H9 (cell line): ENCODE results near the gene ARVCF. TPM values are rescaled to one million over a fixed set of nuclear protein-coding genes. Genes with fewer than 3 reads are reported as not detected.

Experiments used
- DNase-seq: peaks from one replicate; pipeline ENCODE4 v3.0.0-alpha.2; 2017
- H2AFZ ChIP-seq: one replicate; pipeline ENCODE4 v1.6.1; 2013; ENCODE audit warnings: mild to moderate bottlenecking, low read length, control low read depth, moderate library complexity
- H2AK5ac ChIP-seq: 2 replicates; pipeline ENCODE4 v1.6.1; 2013; ENCODE audit warnings: low read length, control low read depth, mixed read lengths; ENCODE audit not compliant: insufficient read length
- H2BK120ac ChIP-seq: one replicate; pipeline ENCODE4 v1.6.1; 2013; ENCODE audit warnings: low read depth, mild to moderate bottlenecking, low read length, control low read depth, inconsistent platforms; ENCODE audit not compliant: poor library complexity, severe bottlenecking
- H2BK12ac ChIP-seq: 2 replicates; pipeline ENCODE4 v1.6.1; 2013; ENCODE audit warnings: low read length, control low read depth, mixed read lengths, low read depth; ENCODE audit not compliant: insufficient read length
- H2BK15ac ChIP-seq: 2 replicates; pipeline ENCODE4 v1.6.1; 2013; ENCODE audit warnings: low read depth, low read length, control low read depth
- H2BK20ac ChIP-seq: one replicate; pipeline ENCODE4 v1.6.1; 2013; ENCODE audit warnings: low read depth, mild to moderate bottlenecking, low read length, control low read depth, inconsistent platforms; ENCODE audit not compliant: poor library complexity, severe bottlenecking
- H2BK5ac ChIP-seq: 2 replicates; pipeline ENCODE4 v1.6.1; 2013; ENCODE audit warnings: low read length, control low read depth, mixed read lengths; ENCODE audit not compliant: insufficient read length
- H3K14ac ChIP-seq: 2 replicates; pipeline ENCODE4 v1.6.1; 2013; ENCODE audit warnings: low read length, control low read depth; ENCODE audit not compliant: insufficient read depth
- H3K18ac ChIP-seq: 2 replicates; pipeline ENCODE4 v1.6.1; 2013; ENCODE audit warnings: low read depth, mild to moderate bottlenecking, mixed read lengths, low read length, control low read depth; ENCODE audit not compliant: insufficient read length
- H3K23ac ChIP-seq: 2 replicates; pipeline ENCODE4 v1.6.1; 2013; ENCODE audit warnings: low read length, control low read depth, mixed read lengths, low read depth; ENCODE audit not compliant: insufficient read length
- H3K23me2 ChIP-seq: 2 replicates; pipeline ENCODE4 v1.6.1; 2013; ENCODE audit warnings: low read depth, mild to moderate bottlenecking, mixed read lengths, low read length, control low read depth; ENCODE audit not compliant: insufficient read length, poor library complexity, severe bottlenecking
- H3K27ac ChIP-seq: 2 replicates; pipeline ENCODE4 v1.5.1; 2013; ENCODE audit warnings: low read length, control low read depth, mixed read lengths, low read depth; ENCODE audit not compliant: insufficient read length
- H3K27me3 ChIP-seq: 2 replicates; pipeline ENCODE4 v1.6.1; 2013; ENCODE audit warnings: low read length, control low read depth, inconsistent platforms; ENCODE audit not compliant: insufficient read depth
- H3K4ac ChIP-seq: 2 replicates; pipeline ENCODE4 v1.6.1; 2013; ENCODE audit warnings: low read depth, mild to moderate bottlenecking, control low read depth, inconsistent platforms, low read length, moderate library complexity
- H3K4me1 ChIP-seq: 2 replicates; pipeline ENCODE4 v1.6.1; 2013; ENCODE audit warnings: low read length, control low read depth, inconsistent platforms; ENCODE audit not compliant: insufficient read depth
- H3K4me2 ChIP-seq: 2 replicates; pipeline ENCODE4 v1.6.1; 2013; ENCODE audit warnings: low read length, control low read depth, mixed read lengths; ENCODE audit not compliant: insufficient read length, insufficient read depth
- H3K56ac ChIP-seq: 2 replicates; pipeline ENCODE4 v1.6.1; 2013; ENCODE audit warnings: low read depth, mild to moderate bottlenecking, mixed read lengths, low read length, control low read depth; ENCODE audit not compliant: insufficient read length
- H3K79me1 ChIP-seq: 2 replicates; pipeline ENCODE4 v1.6.1; 2013; ENCODE audit warnings: low read depth, mild to moderate bottlenecking, moderate library complexity, low read length, control low read depth, inconsistent platforms; ENCODE audit not compliant: insufficient read depth, poor library complexity, severe bottlenecking
- H3K79me2 ChIP-seq: 2 replicates; pipeline ENCODE4 v1.6.1; 2013; ENCODE audit warnings: low read length, control low read depth, inconsistent platforms; ENCODE audit not compliant: insufficient read depth
- H3K9ac ChIP-seq: 2 replicates; pipeline ENCODE4 v1.6.1; 2013; ENCODE audit warnings: low read length, control low read depth, mixed read lengths; ENCODE audit not compliant: insufficient read length; ENCODE audit errors: extremely low read depth
- H3K9me3 ChIP-seq: one replicate; pipeline ENCODE4 v1.6.1; 2013; ENCODE audit warnings: low read depth, low read length, inconsistent platforms; ENCODE audit not compliant: control insufficient read depth
- H3T11ph ChIP-seq: one replicate; pipeline ENCODE4 v1.6.1; 2013; ENCODE audit warnings: mild to moderate bottlenecking, low read length, control low read depth, inconsistent platforms
- H4K20me1 ChIP-seq: one replicate; pipeline ENCODE4 v1.6.1; 2013; ENCODE audit not compliant: control insufficient read depth, insufficient read length, insufficient read depth
- H4K5ac ChIP-seq: 2 replicates; pipeline ENCODE4 v1.6.1; 2013; ENCODE audit warnings: low read depth, mild to moderate bottlenecking, mixed read lengths, low read length, control low read depth; ENCODE audit not compliant: insufficient read length
- H4K8ac ChIP-seq: replicated peaks from 2 replicates; pipeline ENCODE4 v1.6.1; 2013; ENCODE audit warnings: low read length, control low read depth, mixed read lengths, low read depth; ENCODE audit not compliant: insufficient read length
- H4K91ac ChIP-seq: 2 replicates; pipeline ENCODE4 v1.6.1; 2013; ENCODE audit warnings: low read depth, mild to moderate bottlenecking, moderate library complexity, mixed read lengths, low read length, control low read depth; ENCODE audit not compliant: insufficient read length
- H3K27ac Mint-ChIP-seq, 3 experiments: 2 replicates in 2 of 3; 3 replicates in 1 of 3; pipeline ENCODE4 v1.8.0; 2020 to 2021; ENCODE audit warnings: mixed read lengths in 3 of 3, mild to moderate bottlenecking in 1 of 3, moderate library complexity in 1 of 3
- H3K27me3 Mint-ChIP-seq: 2 replicates; pipeline ENCODE4 v1.8.0; 2021; ENCODE audit warnings: low read depth, mild to moderate bottlenecking, moderate library complexity, mixed read lengths
- H3K36me3 Mint-ChIP-seq, 3 experiments: 2 replicates in 2 of 3; 3 replicates in 1 of 3; pipeline ENCODE4 v1.8.0; 2020 to 2021; ENCODE audit warnings: low read depth in 3 of 3, mixed read lengths in 3 of 3; ENCODE audit not compliant: insufficient read depth in 1 of 3
- H3K4me1 Mint-ChIP-seq, 2 experiments: 2 replicates each; pipeline ENCODE4 v1.8.0; 2020; ENCODE audit warnings: mixed read lengths in 2 of 2
- H3K4me3 Mint-ChIP-seq, 2 experiments: 2 replicates in 1 of 2; 3 replicates in 1 of 2; pipeline ENCODE4 v1.8.0; 2020 to 2021; ENCODE audit warnings: mild to moderate bottlenecking in 2 of 2, mixed read lengths in 2 of 2, moderate library complexity in 1 of 2
- H3K9me3 Mint-ChIP-seq, 2 experiments: 2 replicates in 1 of 2; 3 replicates in 1 of 2; pipeline ENCODE4 v1.8.0; 2020; ENCODE audit warnings: mild to moderate bottlenecking in 2 of 2, mixed read lengths in 2 of 2, moderate library complexity in 1 of 2
- WGBS: extraction: QIAGEN DNeasy Blood & Tissue Kit; methylation state at CpG from one replicate; pipeline ENCODE4 v1.1.7; 2013; ENCODE audit warnings: missing lambda C conversion rate, low lambda C conversion rate, mixed read lengths; ENCODE audit not compliant: insufficient read length; ENCODE audit errors: extremely low coverage; 5-methylcytosine and 5-hydroxymethylcytosine counted together
- total RNA-seq: library from RNA; stranded (reverse); gene quantifications from 2 replicates; pipeline ENCODE4 v1.2.1, GENCODE V29; 2021
- TF ChIP-seq, protein P1 (sequence below): fragments of 200-600 bp; sonication (generic); conservative IDR thresholded peaks from 3 replicates; pipeline ENCODE4 v1.8.0; 2021; ENCODE audit warnings: antibody characterized with exemption, mild to moderate bottlenecking

The ARVCF gene
- total RNA-seq, 1 experiment from 2014 or later, result 40.7 TPM

DNA sequence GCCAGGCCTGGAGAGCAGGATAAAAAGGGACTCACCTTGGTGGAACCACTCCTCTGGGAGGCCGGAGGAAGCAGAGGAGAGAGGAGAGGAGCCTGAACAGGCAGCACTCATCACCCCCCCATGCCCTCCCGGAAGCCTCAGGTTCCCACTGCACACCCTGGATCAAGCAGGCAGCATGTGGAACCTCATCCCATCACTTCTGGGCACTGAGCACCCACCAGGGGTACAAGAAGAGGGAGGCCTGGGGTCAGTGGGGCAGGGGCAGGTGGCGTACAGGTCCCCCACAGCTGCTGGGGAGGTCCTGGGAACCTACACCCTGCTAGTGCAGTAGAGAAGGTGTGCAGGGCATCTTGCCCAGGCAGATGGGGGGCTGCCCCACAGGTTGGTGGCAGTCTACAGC is 40.0 kb downstream of the ARVCF start:
- H3K27ac Mint-ChIP-seq, result no peak overlapping the region
- no CpG with 5 or more reads among the region's 3 CpGs for WGBS
- no peak overlapping the region for H2BK12ac ChIP-seq

More for the DNA sequence above, 40.0 kb downstream of the ARVCF start:
- H3K23ac ChIP-seq, result no peak overlapping the region
- no peak overlapping the region for H3K56ac ChIP-seq
- no peak overlapping the region for H4K5ac ChIP-seq
- H4K91ac ChIP-seq, result no peak overlapping the region
- H3K27me3 ChIP-seq, result no peaks in the 10 kb centered on the region
- no peak overlapping the region for H2AK5ac ChIP-seq
- no peaks in the 10 kb centered on the region; a peak in 1 of 5 replicates for H3K9me3 Mint-ChIP-seq
- no peak overlapping the region for H3K4ac ChIP-seq
- no peaks in the 10 kb centered on the region for H3K9me3 ChIP-seq
- no peak overlapping the region for H2BK15ac ChIP-seq
- no peak overlapping the region for H3T11ph ChIP-seq
- H3K9ac ChIP-seq, result no peak overlapping the region
- H2BK5ac ChIP-seq, result no peak overlapping the region
- H3K18ac ChIP-seq, result no peak overlapping the region
- H3K4me1 Mint-ChIP-seq, result peaks cover 11 to 18% of the 10 kb centered on the region in 2 experiments
- H3K36me3 Mint-ChIP-seq, result peaks cover 13 to 48% (median 38%) of the 10 kb centered on the region in 3 experiments; a peak in 6 of 7 replicates
- H3K27me3 Mint-ChIP-seq, result no peaks in the 10 kb centered on the region
- no peak overlapping the region for H3K4me3 Mint-ChIP-seq
- H4K8ac ChIP-seq, result no peak overlapping the region
- TF ChIP-seq, protein P1, sequence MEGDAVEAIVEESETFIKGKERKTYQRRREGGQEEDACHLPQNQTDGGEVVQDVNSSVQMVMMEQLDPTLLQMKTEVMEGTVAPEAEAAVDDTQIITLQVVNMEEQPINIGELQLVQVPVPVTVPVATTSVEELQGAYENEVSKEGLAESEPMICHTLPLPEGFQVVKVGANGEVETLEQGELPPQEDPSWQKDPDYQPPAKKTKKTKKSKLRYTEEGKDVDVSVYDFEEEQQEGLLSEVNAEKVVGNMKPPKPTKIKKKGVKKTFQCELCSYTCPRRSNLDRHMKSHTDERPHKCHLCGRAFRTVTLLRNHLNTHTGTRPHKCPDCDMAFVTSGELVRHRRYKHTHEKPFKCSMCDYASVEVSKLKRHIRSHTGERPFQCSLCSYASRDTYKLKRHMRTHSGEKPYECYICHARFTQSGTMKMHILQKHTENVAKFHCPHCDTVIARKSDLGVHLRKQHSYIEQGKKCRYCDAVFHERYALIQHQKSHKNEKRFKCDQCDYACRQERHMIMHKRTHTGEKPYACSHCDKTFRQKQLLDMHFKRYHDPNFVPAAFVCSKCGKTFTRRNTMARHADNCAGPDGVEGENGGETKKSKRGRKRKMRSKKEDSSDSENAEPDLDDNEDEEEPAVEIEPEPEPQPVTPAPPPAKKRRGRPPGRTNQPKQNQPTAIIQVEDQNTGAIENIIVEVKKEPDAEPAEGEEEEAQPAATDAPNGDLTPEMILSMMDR, result no peak
- H2BK120ac ChIP-seq, result no peak overlapping the region
- no peaks in the 10 kb centered on the region for H4K20me1 ChIP-seq
- no peak overlapping the region for H3K14ac ChIP-seq
- H2BK20ac ChIP-seq, result no peak overlapping the region
- H3K4me1 ChIP-seq, result no peaks in the 10 kb centered on the region; the same call in 1 of the 2 replicates
- DNase-seq, result no peak
- no peaks in the 10 kb centered on the region for H3K79me1 ChIP-seq
- H3K23me2 ChIP-seq, result no peaks in the 10 kb centered on the region
- no peak overlapping the region for H3K27ac ChIP-seq
- no peak overlapping the region for H2AFZ ChIP-seq
- H3K4me2 ChIP-seq, result no peak overlapping the region
- no peaks in the 10 kb centered on the region for H3K79me2 ChIP-seq
